GM12891 (cell line): Measurements from ENCODE around the gene RTN4RL1.

Experiments
- POLR2A ChIP-seq: IDR thresholded peaks from 2 replicates; pipeline ENCODE4 v1.6.1; 2011; ENCODE audit warnings: low read depth, low read length, control low read depth
- POLR2AphosphoS5 ChIP-seq: IDR thresholded peaks from 2 replicates; pipeline ENCODE4 v1.6.1; 2011; ENCODE audit warnings: low read depth, low read length, control low read depth
- SPI1 ChIP-seq: IDR thresholded peaks from 2 replicates; pipeline ENCODE4 v1.6.1; 2011; ENCODE audit warnings: low read depth, low read length, control low read depth
- TAF1 ChIP-seq: IDR thresholded peaks from 2 replicates; pipeline ENCODE4 v1.6.1; 2011; ENCODE audit warnings: low read depth, low read length, control low read depth

- TF ChIP-seq TAF1, result no peak
- TF ChIP-seq POLR2A, result no peak
- TF ChIP-seq POLR2AphosphoS5, result no peak
- TF ChIP-seq SPI1, result no peak
These were observed 26.2 kb upstream of the RTN4RL1 start for GRCh38 chr17:2051061-2051932.
